ENCODE data around the gene PRPF19.
A peak's percentile ranks its signal among the peaks of the same experiment; 100 is the strongest.

PRPF19 gene

DNA sequence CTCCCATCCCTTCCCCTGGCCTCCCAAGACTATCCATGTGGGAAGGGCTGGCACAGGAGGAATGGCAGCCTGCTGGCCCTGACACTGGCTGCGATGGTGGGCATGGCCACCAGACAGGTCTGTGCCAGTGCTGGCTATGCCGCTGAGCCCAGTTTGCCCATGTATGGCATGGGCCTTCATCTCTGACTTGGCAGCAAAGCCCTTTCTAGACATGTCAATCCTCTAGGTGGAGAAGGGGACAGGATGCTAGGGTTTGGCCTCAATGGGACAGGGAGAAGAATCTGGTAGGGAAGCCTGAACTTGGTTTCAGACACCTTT is 30.3 kb downstream of the PRPF19 start:
- Mint-ChIP-seq H3K9me3 (no peaks in the 10 kb centered on the region), H3K27ac (no peak overlapping the region), H3K27me3 (no peaks in the 10 kb centered on the region), H3K4me3 (no peak overlapping the region), H3K4me1 (peaks cover 22% of the 10 kb centered on the region), H3K36me3 (peaks cover 4% of the 10 kb centered on the region)
- DNase-seq: no peak
- CTCF ChIA-PET: interaction anchor here (0.7 to 1.4 kb wide), 4 partner anchors 23 to 101 kb away, joined by 3 to 4 read pairs (median 4); no protein-coding TSS in a partner anchor

DNA sequence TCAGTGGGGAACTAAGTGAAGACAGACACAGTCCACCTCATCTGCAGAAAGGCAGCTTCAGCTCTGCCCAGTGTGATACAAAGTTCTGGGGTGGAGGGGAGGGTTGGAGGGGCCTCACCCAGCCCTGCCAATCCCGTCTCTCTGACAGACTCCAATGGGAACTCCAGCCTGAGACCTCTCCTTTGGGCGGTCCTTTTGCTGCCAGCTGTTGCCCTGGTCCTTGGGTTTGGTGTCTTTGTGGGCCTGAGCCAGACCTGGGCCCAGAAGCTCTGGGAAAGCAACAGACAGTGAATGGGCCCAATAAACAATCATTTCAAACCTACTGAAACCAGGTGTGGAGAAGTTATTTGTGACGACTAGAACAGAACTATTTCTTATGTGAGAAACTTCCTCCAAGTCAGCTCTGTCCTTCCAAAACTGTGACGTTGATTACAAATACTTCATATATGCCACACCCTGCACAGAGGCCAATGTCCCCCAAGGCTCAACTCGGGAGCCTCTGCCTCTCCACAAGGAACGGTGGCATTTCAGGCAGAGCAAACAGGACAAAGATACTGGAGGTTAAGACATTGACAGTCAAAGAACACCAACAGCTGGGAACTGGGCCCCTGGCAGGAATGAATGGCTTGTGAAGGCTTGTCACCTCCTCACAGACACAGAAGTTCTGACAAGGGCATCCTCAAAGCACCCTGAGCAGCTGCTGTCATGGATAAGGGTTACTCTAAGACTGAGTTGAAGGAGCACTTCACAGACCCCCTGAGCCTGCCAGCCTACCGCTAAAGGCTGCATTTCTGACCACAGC is 30.8 kb downstream of the PRPF19 start:
- Mint-ChIP-seq H3K9me3 (no peaks in the 10 kb centered on the region), H3K36me3 (peaks cover 2% of the 10 kb centered on the region)
- CTCF ChIA-PET: interaction anchor here (0.8 to 1.3 kb wide), 2 partner anchors 23 to 43 kb away, joined by 3 to 4 read pairs; no protein-coding TSS in a partner anchor

GRCh38 chr11:60874421-60875365 is 31.7 kb downstream of the PRPF19 start:
- CTCF ChIA-PET: interaction anchor here (0.6 kb wide), 1 partner anchor 313 kb away, joined by 3 read pairs; no protein-coding TSS in a partner anchor
- peaks cover 31% of the 10 kb centered on the region for H3K4me1 Mint-ChIP-seq
- no peaks in the 10 kb centered on the region for H3K9me3 Mint-ChIP-seq
- no peak for DNase-seq
- H3K36me3 Mint-ChIP-seq: no peaks in the 10 kb centered on the region
- peak overlapping the region; percentile 62 for H3K27ac Mint-ChIP-seq
- peaks cover 3% of the 10 kb centered on the region for H3K27me3 Mint-ChIP-seq
- no peak overlapping the region for H3K4me3 Mint-ChIP-seq

More for the DNA sequence above, 30.8 kb downstream of the PRPF19 start:
- no peak for DNase-seq
- Mint-ChIP-seq H3K4me3 (no peak overlapping the region), H3K27me3 (peaks cover 3% of the 10 kb centered on the region), H3K4me1 (peaks cover 28% of the 10 kb centered on the region), H3K27ac (no peak overlapping the region)

DNA sequence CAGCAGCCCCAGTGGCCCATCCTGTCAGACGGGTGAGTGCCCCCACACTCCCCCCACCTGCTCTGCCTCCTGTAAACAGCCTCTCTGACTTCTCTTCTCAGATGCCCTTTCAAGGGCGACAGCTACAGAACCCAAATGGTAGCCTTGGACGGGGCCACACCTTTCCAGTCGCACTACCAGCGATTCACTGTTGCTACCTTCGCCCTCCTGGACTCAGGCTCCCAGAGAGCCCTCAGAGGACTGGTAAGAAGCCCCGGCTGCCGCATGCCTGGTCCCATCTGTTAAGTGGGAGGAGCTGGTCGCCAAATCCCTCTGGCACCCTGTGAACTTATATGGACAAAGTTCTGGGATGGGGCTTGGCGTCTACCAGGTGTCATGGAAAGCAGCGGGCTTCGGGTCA is 32.9 kb downstream of the PRPF19 start:
- H3K9me3 Mint-ChIP-seq: no peaks in the 10 kb centered on the region
- CTCF ChIA-PET: interaction anchor here (1.0 to 3.3 kb wide), 2 partner anchors 14 to 26 kb away, joined by 3 to 14 read pairs; no protein-coding TSS in a partner anchor
- H3K36me3 Mint-ChIP-seq: no peaks in the 10 kb centered on the region
- H3K27me3 Mint-ChIP-seq: peaks cover 10% of the 10 kb centered on the region
- peaks cover 40% of the 10 kb centered on the region for H3K4me1 Mint-ChIP-seq
- H3K27ac Mint-ChIP-seq: no peak overlapping the region
- no peak for DNase-seq
- no peak overlapping the region for H3K4me3 Mint-ChIP-seq

GRCh38 chr11:60872961-60873524 is 33.3 kb downstream of the PRPF19 start:
- Mint-ChIP-seq H3K27ac (no peak overlapping the region), H3K36me3 (no peaks in the 10 kb centered on the region), H3K4me1 (peaks cover 45% of the 10 kb centered on the region), H3K9me3 (no peaks in the 10 kb centered on the region), H3K4me3 (no peak overlapping the region), H3K27me3 (peaks cover 13% of the 10 kb centered on the region)
- peak; percentile 37 for DNase-seq
- CTCF ChIA-PET: interaction anchor here (1.0 to 3.3 kb wide), 3 partner anchors 15 to 42 kb away, joined by 3 to 14 read pairs (median 7); no protein-coding TSS in a partner anchor

DNA sequence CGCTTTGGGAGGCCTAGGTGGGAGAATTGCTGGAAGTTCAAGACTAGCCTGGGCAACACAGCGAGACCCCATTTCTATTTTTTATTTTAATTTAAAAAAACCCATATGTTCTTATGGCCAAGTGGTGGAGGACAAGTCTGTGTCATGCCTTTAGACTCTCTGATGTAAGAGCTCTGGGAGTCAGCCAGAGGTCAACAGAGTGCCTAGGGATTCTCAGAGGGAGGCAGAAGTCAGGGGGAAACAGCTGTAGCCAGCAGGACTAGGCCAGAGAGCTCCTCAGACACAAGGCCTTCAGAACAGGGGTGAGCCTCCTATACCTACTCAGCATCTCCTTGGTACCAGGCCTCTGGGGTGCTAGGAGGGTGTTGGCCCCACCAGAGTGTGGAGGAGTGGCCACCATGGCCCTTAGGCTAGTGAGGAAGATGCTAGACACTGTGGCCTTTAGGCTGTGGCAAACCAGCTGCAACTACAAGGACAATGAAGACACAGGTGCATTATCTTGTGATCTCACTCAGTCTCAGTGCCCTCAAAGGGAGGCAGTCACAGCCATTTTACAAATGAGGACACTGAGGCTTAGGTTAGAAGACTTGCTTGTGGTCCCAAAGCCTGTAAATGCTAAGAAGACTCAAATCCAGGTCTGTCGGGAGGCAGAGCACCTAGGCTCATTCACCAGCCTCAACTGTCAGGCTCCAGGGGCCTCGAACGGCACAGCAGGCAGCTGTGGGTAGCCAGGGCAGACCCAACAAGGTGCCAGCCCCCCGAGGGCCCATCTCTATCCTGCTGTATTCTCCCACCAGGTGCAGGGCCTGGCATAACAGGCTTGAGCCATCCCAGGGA is 34.0 kb downstream of the PRPF19 start:
- no peak overlapping the region for H3K27ac Mint-ChIP-seq
- CTCF ChIA-PET: interaction anchor here (1.0 to 3.3 kb wide), 5 partner anchors 15 to 315 kb away, joined by 3 to 14 read pairs (median 3); no protein-coding TSS in a partner anchor
- H3K36me3 Mint-ChIP-seq: no peaks in the 10 kb centered on the region
- no peak for DNase-seq
- H3K4me1 Mint-ChIP-seq: peaks cover 45% of the 10 kb centered on the region
- no peaks in the 10 kb centered on the region for H3K9me3 Mint-ChIP-seq
- peaks cover 13% of the 10 kb centered on the region for H3K27me3 Mint-ChIP-seq
- no peak overlapping the region for H3K4me3 Mint-ChIP-seq

DNA sequence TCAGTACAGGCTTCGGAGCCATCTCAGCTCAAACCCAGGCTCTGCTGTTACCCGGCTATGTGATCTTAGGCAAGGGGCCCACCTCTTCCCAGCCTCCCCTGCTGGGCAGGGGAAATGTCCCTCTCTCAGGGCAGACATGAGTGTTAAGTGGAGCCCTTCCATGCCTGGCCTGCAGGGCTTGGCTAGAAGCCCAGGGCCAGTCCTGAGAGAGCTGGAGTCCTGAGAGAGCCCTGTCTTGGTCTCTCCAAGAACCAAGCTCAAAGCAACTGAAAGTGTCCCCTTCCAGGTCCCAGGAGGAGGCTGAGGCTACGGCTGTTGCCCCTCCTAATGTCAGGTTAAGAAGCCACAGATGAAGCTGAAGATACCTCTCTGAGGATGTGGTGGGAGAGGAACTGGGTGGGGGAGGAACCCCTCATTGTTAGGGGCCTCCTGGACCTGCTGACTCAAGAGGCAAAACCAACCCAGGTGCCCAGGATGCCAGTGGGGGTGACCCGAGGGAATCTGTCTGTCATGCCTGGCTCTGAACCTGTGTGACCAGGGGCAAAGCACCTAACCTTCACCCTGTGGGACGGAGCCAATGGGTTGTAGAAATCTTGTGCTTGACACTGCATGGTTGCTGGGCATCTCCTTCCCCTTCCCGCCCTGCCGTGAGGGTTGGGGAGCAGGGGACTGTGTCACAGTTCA is 34.9 kb downstream of the PRPF19 start:
- H3K4me1 Mint-ChIP-seq: peaks cover 45% of the 10 kb centered on the region
- peaks cover 13% of the 10 kb centered on the region for H3K27me3 Mint-ChIP-seq
- no peak overlapping the region for H3K4me3 Mint-ChIP-seq
- CTCF ChIA-PET: interaction anchor here (0.9 to 3.3 kb wide), 5 partner anchors 16 to 316 kb away, joined by 3 to 14 read pairs (median 4); no protein-coding TSS in a partner anchor
- no peaks in the 10 kb centered on the region for H3K9me3 Mint-ChIP-seq
- no peaks in the 10 kb centered on the region for H3K36me3 Mint-ChIP-seq
- no peak overlapping the region for H3K27ac Mint-ChIP-seq
- no peak for DNase-seq

- no peak overlapping the region for H3K27ac Mint-ChIP-seq
- H3K36me3 Mint-ChIP-seq: no peaks in the 10 kb centered on the region
- CTCF ChIA-PET: interaction anchor here (0.9 to 3.3 kb wide), 3 partner anchors 17 to 40 kb away, joined by 3 to 14 read pairs (median 4); no protein-coding TSS in a partner anchor
- H3K27me3 Mint-ChIP-seq: peaks cover 13% of the 10 kb centered on the region
- no peaks in the 10 kb centered on the region for H3K9me3 Mint-ChIP-seq
- H3K4me1 Mint-ChIP-seq: peaks cover 45% of the 10 kb centered on the region
- DNase-seq: no peak
- no peak overlapping the region for H3K4me3 Mint-ChIP-seq
Measured at GRCh38 chr11:60870733-60871377, 35.5 kb downstream of the PRPF19 start.

DNA sequence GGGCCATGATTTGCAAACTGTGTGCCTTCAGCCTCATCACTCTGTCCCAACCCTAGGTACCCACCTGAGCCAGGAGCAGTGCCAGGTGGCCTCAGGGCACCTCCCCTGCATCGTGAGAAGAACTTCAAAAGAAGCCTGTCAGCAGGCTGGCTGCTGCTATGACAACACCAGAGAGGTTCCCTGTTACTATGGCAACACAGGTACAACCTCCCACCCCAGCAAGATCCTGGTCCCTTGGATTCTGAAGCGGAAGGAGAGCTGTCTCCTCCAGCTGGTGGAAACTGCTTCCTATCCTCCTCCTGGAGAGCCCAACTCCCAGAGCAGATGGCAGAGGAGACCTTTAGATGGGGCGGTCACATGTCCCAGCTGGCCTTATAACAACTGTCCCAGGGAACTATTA is 36.1 kb downstream of the PRPF19 start:
- H3K9me3 Mint-ChIP-seq: no peaks in the 10 kb centered on the region
- CTCF ChIA-PET: interaction anchor here (0.9 to 3.3 kb wide), 2 partner anchors 18 to 39 kb away, joined by 4 to 14 read pairs; no protein-coding TSS in a partner anchor
- H3K36me3 Mint-ChIP-seq: no peaks in the 10 kb centered on the region
- H3K27ac Mint-ChIP-seq: no peak overlapping the region
- peaks cover 13% of the 10 kb centered on the region for H3K27me3 Mint-ChIP-seq
- DNase-seq: no peak
- H3K4me1 Mint-ChIP-seq: peaks cover 48% of the 10 kb centered on the region
- H3K4me3 Mint-ChIP-seq: no peak overlapping the region

DNA sequence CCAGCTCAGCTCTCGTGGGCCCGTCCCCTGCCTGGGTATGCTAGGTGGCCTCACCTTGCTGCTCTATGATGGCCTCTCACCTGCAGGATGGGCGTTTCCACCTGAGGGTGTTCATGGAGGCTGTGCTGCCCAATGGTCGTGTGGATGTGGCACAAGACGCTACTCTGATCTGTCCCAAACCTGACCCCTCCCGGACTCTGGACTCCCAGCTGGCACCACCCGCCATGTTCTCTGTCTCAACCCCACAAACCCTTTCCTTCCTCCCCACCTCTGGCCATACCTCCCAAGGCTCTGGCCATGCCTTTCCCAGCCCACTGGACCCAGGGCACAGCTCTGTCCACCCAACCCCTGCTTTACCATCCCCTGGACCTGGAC is 36.9 kb downstream of the PRPF19 start:
- Mint-ChIP-seq H3K4me3 (no peak overlapping the region), H3K9me3 (no peaks in the 10 kb centered on the region), H3K4me1 (peaks cover 51% of the 10 kb centered on the region), H3K36me3 (no peaks in the 10 kb centered on the region), H3K27me3 (peaks cover 20% of the 10 kb centered on the region), H3K27ac (no peak overlapping the region)
- DNase-seq: no peak
- CTCF ChIA-PET: interaction anchor here (2.0 kb wide), 1 partner anchor 18 kb away, joined by 8 read pairs; no protein-coding TSS in a partner anchor

DNA sequence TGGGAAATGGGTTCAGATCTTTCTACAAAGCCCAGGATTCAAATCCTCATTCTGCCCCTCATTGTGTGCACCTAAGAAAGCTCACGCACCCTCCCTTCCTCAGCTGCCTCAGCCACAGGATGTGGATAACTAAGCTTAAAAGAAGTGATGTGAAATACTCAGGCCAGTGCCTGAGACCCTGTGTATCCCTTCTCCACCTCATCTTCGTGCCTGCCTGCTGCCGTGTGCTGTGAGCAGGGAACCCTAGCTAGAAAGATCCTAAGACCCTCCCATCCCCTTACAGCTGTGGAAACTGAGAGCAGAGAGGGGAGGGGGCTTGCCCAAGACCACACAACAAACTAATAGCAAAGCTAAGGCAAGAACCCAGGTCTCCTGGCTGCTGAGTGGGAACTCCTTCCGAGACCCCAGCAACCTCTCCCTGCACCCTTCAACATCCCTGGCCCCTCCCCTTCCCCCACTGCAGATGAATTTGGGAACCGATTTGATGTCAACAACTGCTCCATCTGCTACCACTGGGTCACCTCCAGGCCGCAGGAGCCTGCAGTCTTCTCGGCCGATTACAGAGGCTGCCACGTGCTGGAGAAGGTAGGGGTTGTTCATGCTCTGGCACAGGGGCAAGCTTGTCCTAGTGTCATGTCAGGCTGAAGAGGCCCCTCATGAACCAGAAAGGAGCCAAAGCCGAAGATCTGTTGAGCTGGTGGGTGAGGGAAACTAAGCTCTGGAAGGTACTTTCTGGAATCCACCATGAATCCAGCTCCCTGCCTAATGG is 37.5 kb downstream of the PRPF19 start:
- DNase-seq: no peak
- H3K4me3 Mint-ChIP-seq: no peak overlapping the region
- no peaks in the 10 kb centered on the region for H3K36me3 Mint-ChIP-seq
- peaks cover 21% of the 10 kb centered on the region for H3K27me3 Mint-ChIP-seq
- no peak overlapping the region for H3K27ac Mint-ChIP-seq
- CTCF ChIA-PET: interaction anchor here (1.1 to 2.2 kb wide), 3 partner anchors 19 to 38 kb away, joined by 3 to 8 read pairs (median 7); no protein-coding TSS in a partner anchor
- H3K9me3 Mint-ChIP-seq: no peaks in the 10 kb centered on the region
- peaks cover 50% of the 10 kb centered on the region for H3K4me1 Mint-ChIP-seq
